ENCODE data around the gene FOXL2.
A peak's percentile ranks its signal among the peaks of the same experiment; 100 is the strongest.

The FOXL2 gene

DNA sequence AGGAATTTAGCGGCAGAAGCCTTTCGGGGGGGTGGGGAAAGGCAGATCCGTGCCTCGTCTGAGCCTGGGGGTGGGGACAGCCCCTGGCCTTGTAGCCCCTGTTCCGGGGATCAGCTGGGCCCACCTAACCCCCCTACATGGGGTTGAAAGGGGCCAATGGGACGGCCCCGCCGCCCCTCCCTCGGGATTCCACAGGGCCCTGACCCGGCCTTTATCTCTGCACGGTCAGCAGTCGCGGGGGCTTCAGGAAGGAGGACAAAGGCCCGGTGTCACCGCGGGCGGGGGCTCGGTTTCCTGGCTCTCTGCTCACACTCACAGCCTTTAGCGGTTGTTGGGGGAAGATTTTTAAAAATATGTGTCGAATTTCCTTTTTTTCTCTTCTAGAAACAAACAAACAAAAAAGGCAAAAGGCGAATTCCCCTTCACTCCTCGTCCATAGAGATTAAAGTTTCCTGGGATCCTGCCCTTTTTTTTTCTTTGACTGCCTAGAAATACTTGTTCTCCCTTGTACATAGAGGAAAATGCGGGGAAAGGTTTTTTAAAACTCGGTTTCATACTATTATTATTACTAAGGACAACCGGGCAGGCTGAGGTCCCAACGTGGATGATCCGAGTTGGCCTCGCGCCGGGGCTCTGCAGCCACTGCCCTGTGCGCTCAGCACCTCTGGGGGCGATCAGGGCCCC, 7.9 kb downstream of the FOXL2 start:
- peaks cover 96% of the 10 kb centered on the region for H3K27me3 ChIP-seq (ENCODE audit: insufficient read depth, low read length)

DNA sequence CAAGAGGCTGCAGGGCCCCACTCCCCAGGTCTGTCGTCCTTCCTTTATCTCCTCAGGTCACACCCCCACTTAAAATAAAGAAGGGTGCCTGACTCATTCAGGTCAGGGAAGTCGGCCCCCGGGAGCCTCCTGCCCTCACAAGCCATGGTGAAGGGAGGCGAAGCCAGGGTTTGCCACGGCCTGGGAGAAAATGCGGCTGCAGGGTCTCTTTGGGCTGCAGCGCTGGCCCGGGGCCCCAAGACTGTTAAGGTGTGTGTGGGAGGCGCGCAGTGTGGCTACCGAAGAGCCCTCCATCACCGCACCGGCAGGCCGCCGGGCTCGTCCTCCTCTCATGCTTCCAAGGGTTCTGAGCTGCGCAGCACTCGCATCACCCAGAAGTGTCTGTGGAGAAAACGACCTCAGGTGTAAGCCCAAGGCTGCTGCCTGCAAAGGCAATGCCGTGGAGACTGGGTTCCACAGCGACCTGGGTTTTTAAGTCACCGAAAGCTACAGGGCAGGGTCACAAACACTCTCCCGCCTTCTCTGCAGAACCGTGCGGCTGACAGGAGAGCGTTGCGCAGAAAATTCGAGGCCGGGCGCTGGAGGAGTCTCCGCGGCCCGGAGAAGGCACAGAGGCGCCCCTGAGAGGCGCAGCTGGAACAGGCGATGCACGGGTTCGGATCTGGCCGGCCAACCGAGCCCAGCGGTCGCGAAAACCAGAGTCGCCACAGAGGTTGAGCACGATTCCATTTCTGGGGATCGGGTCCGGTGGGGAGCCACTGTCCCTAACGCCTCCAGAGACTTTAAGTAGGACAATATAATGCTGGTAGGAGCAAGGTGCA, 8.7 kb downstream of the FOXL2 start:
- Histone ChIP-seq H2AFZ (ENCODE audit: low read length, unreplicated experiment) (peak overlapping the region; percentile 2), H3K4me3 (ENCODE audit: low read depth, low read length) (0 out of 2 replicates have a peak overlapping the region, but pooled peaks have one; percentile 3), H3K27me3 (ENCODE audit: insufficient read depth, low read length) (peaks cover 89% of the 10 kb centered on the region), H3K4me1 (ENCODE audit: control insufficient read depth, insufficient read depth, low read length, unreplicated experiment) (peaks cover 16% of the 10 kb centered on the region), H3K27ac (ENCODE audit: low read depth, low read length) (no peak overlapping the region), H3K79me2 (ENCODE audit: control insufficient read depth, insufficient read depth, low read length, unreplicated experiment) (no peaks in the 10 kb centered on the region), H3K36me3 (ENCODE audit: insufficient read depth, low read length) (no peaks in the 10 kb centered on the region)

More for the DNA sequence above, 7.9 kb downstream of the FOXL2 start:
- Histone ChIP-seq H3K4me1 (ENCODE audit: control insufficient read depth, insufficient read depth, low read length, unreplicated experiment) (peaks cover 16% of the 10 kb centered on the region), H3K27ac (ENCODE audit: low read depth, low read length) (no peak overlapping the region), H3K36me3 (ENCODE audit: insufficient read depth, low read length) (no peaks in the 10 kb centered on the region), H3K4me3 (ENCODE audit: low read depth, low read length) (no peak overlapping the region; the same call in 1 of the 2 replicates), H3K79me2 (ENCODE audit: control insufficient read depth, insufficient read depth, low read length, unreplicated experiment) (no peaks in the 10 kb centered on the region), H2AFZ (ENCODE audit: low read length, unreplicated experiment) (no peak overlapping the region)

DNA sequence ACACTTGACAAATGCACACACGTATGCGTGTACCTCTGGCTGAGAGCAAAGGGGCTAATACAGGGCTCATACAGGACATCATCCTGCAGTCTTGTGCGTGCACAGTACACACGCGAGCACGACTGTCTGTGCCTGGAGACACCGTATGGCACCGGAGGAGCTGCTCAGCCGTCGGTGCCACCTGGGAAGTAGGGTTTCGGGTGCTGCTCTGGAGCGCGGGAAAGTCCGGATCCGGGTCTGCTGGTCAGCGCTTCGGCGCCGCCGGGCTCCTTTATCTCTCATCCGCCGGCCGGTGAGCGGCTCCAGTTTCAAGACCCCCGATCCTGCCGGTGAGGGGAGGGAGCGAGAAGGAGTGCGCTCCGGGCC, 9.3 kb downstream of the FOXL2 start:
- Histone ChIP-seq H3K27me3 (ENCODE audit: insufficient read depth, low read length) (peaks cover 83% of the 10 kb centered on the region), H3K4me1 (ENCODE audit: control insufficient read depth, insufficient read depth, low read length, unreplicated experiment) (peaks cover 16% of the 10 kb centered on the region), H3K4me3 (ENCODE audit: low read depth, low read length) (peak overlapping the region; percentile 3; the same call in 1 of the 2 replicates), H3K36me3 (ENCODE audit: insufficient read depth, low read length) (no peaks in the 10 kb centered on the region), H2AFZ (ENCODE audit: low read length, unreplicated experiment) (no peak overlapping the region), H3K79me2 (ENCODE audit: control insufficient read depth, insufficient read depth, low read length, unreplicated experiment) (no peaks in the 10 kb centered on the region), H3K27ac (ENCODE audit: low read depth, low read length) (no peak overlapping the region)

DNA sequence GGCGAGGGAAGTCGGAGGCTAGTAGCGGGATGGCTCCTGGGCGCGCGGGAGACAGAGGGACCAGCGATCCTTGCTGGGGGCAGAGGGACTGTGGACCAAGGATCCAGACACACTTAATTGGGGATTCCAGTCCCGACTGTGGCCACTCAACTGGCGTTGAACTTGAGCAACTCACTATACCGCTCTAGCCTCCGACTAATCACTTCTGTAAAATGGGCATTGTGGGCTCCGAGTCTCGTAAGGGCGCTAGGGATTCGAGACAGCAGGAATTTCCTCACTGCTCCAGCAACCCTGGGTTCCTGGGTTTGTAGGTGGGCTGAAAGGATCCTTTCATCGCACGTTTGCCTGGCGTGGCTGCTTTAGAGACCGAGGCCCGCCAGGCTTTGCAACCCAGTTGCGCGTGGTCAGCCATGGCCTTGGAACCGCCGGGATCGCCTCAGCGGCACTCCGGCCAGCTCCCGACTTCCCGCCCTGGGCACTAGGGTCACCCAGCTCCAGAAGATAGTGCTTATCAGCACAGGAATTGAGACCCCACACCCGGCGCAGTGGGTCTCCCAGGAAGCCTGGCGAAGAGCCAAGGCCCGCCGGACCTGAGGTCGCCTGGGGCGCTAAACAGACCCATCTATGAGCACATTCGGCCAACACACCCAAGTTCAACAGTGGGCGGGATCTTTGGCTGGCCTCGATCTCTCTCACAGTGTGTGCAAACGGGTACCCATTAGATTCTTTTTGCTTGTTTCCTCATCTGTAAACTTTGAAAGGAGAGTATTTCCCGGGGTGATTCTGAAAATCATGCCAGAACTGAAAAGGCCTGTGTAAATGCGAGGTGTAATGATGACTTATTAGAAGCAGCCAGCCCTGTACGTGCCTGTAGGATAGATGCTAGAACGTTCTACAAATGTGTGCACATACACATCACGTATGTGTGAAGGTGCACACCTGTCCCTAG, 9.9 kb downstream of the FOXL2 start:
- Histone ChIP-seq H3K79me2 (ENCODE audit: control insufficient read depth, insufficient read depth, low read length, unreplicated experiment) (no peaks in the 10 kb centered on the region), H3K36me3 (ENCODE audit: insufficient read depth, low read length) (no peaks in the 10 kb centered on the region), H3K4me3 (ENCODE audit: low read depth, low read length) (peak overlapping the region; percentile 74), H2AFZ (ENCODE audit: low read length, unreplicated experiment) (no peak overlapping the region), H3K4me1 (ENCODE audit: control insufficient read depth, insufficient read depth, low read length, unreplicated experiment) (peaks cover 16% of the 10 kb centered on the region), H3K27me3 (ENCODE audit: insufficient read depth, low read length) (peaks cover 76% of the 10 kb centered on the region), H3K27ac (ENCODE audit: low read depth, low read length) (no peak overlapping the region)

DNA sequence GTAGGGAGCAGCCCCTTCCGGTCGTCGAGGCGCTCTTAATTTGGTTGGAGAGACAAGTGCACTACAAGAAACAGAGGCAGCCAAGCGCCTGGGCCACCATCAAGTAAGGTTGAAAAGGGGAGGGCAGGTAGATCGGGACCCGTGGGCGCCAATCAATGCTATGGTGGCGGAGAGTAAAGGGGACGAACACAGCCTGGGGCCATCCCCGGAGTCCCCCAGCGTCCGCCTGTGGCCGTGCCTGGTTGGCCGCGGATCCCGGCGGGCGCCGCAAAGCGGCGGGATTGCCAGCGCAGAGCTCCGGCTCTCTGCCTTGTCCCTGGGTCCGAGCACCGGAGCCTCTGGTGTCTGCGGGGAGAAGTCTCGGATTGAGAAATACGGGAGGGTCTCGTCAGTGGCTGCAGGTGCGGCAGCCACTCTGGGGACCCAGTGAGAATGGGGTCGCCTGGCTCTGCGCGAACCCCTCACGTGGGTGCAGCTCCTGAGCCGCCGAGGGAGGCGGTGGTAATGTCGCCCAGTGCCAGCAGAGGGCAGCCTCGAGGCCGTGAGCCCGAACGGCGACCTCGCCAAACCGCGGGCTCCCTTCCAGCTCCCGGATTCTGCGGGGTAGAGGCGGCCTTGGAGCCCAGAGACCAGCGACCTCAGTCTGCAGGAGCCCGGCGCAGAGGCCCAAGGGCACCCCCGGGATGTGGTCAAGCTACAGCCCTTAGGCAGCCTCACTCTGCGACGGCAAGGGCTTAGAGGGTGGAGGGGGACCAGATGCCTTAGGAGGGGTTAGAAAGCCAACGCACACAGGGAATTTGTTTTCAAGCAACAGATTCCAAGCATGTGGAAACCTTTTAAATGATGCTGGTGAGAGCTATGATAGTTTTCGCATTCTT, 10.8 kb downstream of the FOXL2 start:
- Histone ChIP-seq H3K27ac (ENCODE audit: low read depth, low read length) (no peak overlapping the region), H2AFZ (ENCODE audit: low read length, unreplicated experiment) (peak overlapping the region; percentile 79), H3K27me3 (ENCODE audit: insufficient read depth, low read length) (peaks cover 67% of the 10 kb centered on the region), H3K4me1 (ENCODE audit: control insufficient read depth, insufficient read depth, low read length, unreplicated experiment) (peaks cover 16% of the 10 kb centered on the region), H3K79me2 (ENCODE audit: control insufficient read depth, insufficient read depth, low read length, unreplicated experiment) (no peaks in the 10 kb centered on the region), H3K4me3 (ENCODE audit: low read depth, low read length) (peak overlapping the region; percentile 74), H3K36me3 (ENCODE audit: insufficient read depth, low read length) (no peaks in the 10 kb centered on the region)

DNA sequence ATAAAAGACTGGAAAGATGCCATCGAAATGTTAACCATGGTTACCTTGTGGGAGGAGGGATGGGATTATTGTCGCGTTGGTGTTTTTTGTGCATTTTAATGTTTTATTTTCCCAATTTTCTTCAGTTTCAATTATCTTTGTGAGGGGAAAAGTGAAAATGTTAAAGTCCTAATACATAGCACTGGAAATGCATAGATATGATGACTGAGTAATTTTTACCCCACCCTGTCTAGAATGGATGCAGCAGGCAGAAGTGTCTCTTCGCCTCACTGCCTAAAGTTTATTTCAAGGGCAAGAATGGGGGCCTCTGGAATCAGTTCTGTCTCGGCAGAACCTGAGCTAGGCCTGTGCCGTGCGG, 11.5 kb downstream of the FOXL2 start:
- no peak overlapping the region for H3K27ac ChIP-seq (ENCODE audit: low read depth, low read length)
- peaks cover 16% of the 10 kb centered on the region for H3K4me1 ChIP-seq (ENCODE audit: control insufficient read depth, insufficient read depth, low read length, unreplicated experiment)
- H3K36me3 ChIP-seq (ENCODE audit: insufficient read depth, low read length): no peaks in the 10 kb centered on the region
- peaks cover 61% of the 10 kb centered on the region for H3K27me3 ChIP-seq (ENCODE audit: insufficient read depth, low read length)
- H3K4me3 ChIP-seq (ENCODE audit: low read depth, low read length): peak overlapping the region; percentile 74
- H3K79me2 ChIP-seq (ENCODE audit: control insufficient read depth, insufficient read depth, low read length, unreplicated experiment): no peaks in the 10 kb centered on the region
- H2AFZ ChIP-seq (ENCODE audit: low read length, unreplicated experiment): peak overlapping the region; percentile 79

DNA sequence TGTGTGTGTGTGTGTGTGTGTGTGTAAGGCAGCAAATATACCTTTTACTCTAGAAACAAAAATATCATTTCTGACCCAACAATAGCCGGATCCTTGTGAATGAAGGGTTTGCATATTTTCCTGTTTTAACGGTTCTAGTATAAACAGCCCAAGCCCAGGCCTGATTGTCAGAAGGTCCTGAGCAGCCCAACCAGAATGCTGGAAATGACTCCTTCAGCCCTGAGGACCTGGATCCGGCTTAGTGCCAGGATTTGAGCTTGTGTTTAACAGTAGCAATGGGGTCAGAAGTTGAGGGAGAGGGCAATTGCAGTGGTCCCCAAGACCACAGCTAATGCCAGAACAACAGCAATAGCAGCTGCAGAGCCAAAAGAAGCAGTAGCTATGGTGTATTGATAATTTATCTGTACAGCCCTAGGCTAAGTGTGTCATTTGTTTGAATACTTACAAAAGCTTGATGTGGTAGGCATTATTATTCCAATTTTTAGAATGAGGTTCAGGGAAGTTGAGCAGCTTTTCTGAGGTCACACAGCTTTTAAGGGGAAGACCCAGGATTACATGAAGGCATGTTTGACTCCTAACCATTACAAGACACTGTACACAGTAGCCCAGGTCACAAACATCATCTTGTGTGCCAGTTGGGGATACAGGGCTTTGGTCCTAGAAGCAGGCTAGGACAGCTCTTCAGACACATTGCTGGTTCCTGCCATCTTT, 12.8 kb downstream of the FOXL2 start:
- Histone ChIP-seq H3K4me3 (ENCODE audit: low read depth, low read length) (no peak overlapping the region), H3K36me3 (ENCODE audit: insufficient read depth, low read length) (no peaks in the 10 kb centered on the region), H3K27ac (ENCODE audit: low read depth, low read length) (no peak overlapping the region), H3K79me2 (ENCODE audit: control insufficient read depth, insufficient read depth, low read length, unreplicated experiment) (no peaks in the 10 kb centered on the region), H2AFZ (ENCODE audit: low read length, unreplicated experiment) (no peak overlapping the region), H3K4me1 (ENCODE audit: control insufficient read depth, insufficient read depth, low read length, unreplicated experiment) (peaks cover 16% of the 10 kb centered on the region), H3K27me3 (ENCODE audit: insufficient read depth, low read length) (peaks cover 47% of the 10 kb centered on the region)

DNA sequence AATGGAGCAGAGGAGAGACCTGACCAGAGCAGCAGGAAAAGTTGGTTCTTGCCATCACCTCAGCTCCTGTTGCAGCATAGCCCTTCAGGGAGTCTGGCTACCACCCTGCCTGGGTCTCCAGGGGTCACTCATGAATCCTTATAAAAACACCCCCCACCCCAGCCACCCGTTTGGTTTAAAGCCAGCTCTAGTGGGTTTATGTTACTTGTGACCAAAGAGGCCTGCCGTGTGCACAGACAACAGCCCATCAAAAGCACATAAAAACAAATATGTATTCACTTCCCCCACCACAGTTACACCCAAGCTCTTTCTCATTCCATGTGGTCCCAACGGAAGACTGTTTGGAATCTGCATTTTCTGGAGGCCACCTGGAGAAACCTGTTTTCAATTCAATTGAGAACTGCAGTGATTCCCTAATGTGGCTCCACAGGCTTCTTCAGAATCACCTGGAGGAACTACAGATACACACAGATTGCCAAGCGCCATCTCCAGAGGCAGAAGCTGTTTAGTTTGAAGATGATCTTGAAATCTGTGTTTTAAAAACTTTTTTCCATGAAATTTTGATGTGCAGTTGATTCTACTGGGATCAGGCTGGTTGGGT, 13.8 kb downstream of the FOXL2 start:
- H3K79me2 ChIP-seq (ENCODE audit: control insufficient read depth, insufficient read depth, low read length, unreplicated experiment): no peaks in the 10 kb centered on the region
- peaks cover 11% of the 10 kb centered on the region for H3K4me1 ChIP-seq (ENCODE audit: control insufficient read depth, insufficient read depth, low read length, unreplicated experiment)
- peaks cover 38% of the 10 kb centered on the region for H3K27me3 ChIP-seq (ENCODE audit: insufficient read depth, low read length)
- H3K4me3 ChIP-seq (ENCODE audit: low read depth, low read length): no peak overlapping the region
- no peak overlapping the region for H3K27ac ChIP-seq (ENCODE audit: low read depth, low read length)
- H2AFZ ChIP-seq (ENCODE audit: low read length, unreplicated experiment): no peak overlapping the region
- H3K36me3 ChIP-seq (ENCODE audit: insufficient read depth, low read length): no peaks in the 10 kb centered on the region

DNA sequence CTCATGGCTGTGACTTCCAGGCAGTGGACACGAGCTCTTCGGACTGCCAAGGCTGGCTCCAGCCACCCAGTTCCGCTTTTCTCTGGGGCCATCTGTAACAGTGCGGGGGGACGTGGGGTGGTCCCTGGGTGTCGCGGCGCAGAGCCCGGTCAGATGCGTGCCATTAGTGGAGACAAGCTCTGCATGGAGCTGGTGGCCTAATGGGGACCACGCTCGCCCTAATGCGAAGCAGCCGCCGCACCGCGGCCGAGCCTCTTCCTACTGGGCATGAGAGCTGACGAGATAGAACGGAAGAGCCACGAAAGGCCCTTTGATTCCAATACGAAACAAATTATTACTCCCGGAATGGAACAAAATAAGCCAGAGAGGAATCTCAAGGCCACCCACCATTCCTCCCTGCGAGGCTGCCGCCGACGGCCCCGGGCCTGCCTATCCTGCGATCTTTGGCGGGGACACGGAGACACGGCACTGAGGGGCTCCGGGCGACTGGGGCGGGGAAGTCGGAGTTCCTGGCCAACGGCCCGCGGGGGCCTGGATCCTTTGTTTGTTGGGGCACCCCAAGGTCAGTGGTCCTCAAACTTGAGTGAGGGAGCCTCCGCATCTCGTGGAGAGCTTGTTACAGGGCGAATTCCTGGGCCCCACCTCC, 18.1 kb downstream of the FOXL2 start:
- no peaks in the 10 kb centered on the region for H3K4me1 ChIP-seq (ENCODE audit: control insufficient read depth, insufficient read depth, low read length, unreplicated experiment)
- H3K27ac ChIP-seq (ENCODE audit: low read depth, low read length): no peak overlapping the region
- no peak overlapping the region for H2AFZ ChIP-seq (ENCODE audit: low read length, unreplicated experiment)
- H3K79me2 ChIP-seq (ENCODE audit: control insufficient read depth, insufficient read depth, low read length, unreplicated experiment): no peaks in the 10 kb centered on the region
- H3K27me3 ChIP-seq (ENCODE audit: insufficient read depth, low read length): no peaks in the 10 kb centered on the region
- no peaks in the 10 kb centered on the region for H3K36me3 ChIP-seq (ENCODE audit: insufficient read depth, low read length)
- H3K4me3 ChIP-seq (ENCODE audit: low read depth, low read length): no peak overlapping the region
